GM18505 (cell line): ENCODE measurements around the gene STH.

Experiments used
- ATAC-seq: cut with Tn5 transposase; IDR thresholded peaks from one replicate; pipeline ENCODE4 v1.9.1; 2021; ENCODE audit not compliant: unreplicated experiment
- POLR2A ChIP-seq: IDR thresholded peaks from 4 replicates; pipeline ENCODE4 v1.6.1; 2011; ENCODE audit warnings: borderline replicate concordance; ENCODE audit not compliant: insufficient read depth, insufficient read length; ENCODE audit errors: extremely low read depth

The STH gene

GRCh38 chr17:46031920-46032319, 32.9 kb downstream of the STH start:
- no peak for TF ChIP-seq POLR2A
- no peak for ATAC-seq

GRCh38 chr17:46032909-46033308, 33.9 kb downstream of the STH start:
- no peak for TF ChIP-seq POLR2A
- ATAC-seq = no peak

GRCh38 chr17:46033392-46033791, 34.3 kb downstream of the STH start:
- ATAC-seq = no peak

GRCh38 chr17:46035112-46035818, 36.2 kb downstream of the STH start:
- no peak for ATAC-seq
- no peak for TF ChIP-seq POLR2A

More at GRCh38 chr17:46033392-46033791, 34.3 kb downstream of the STH start:
- no peak for TF ChIP-seq POLR2A

- TF ChIP-seq POLR2A = no peak
- ATAC-seq = no peak
These were observed 37.4 kb downstream of the STH start for GRCh38 chr17:46036491-46036890.

- ATAC-seq = no peak
- no peak for TF ChIP-seq POLR2A
These were observed 38.7 kb downstream of the STH start for GRCh38 chr17:46037722-46038255.

- no peak for TF ChIP-seq POLR2A
- ATAC-seq = no peak
These were observed 39.4 kb downstream of the STH start for GRCh38 chr17:46038414-46038813.

GRCh38 chr17:46038937-46039336, 39.9 kb downstream of the STH start:
- no peak for TF ChIP-seq POLR2A
- ATAC-seq = no peak

- no peak for TF ChIP-seq POLR2A
- no peak for ATAC-seq
These were observed 40.6 kb downstream of the STH start for GRCh38 chr17:46039592-46040186.

- no peak for ATAC-seq
- no peak for TF ChIP-seq POLR2A
These were observed 43.2 kb downstream of the STH start for GRCh38 chr17:46042246-46042645.

GRCh38 chr17:46042925-46043324, 43.9 kb downstream of the STH start:
- no peak for TF ChIP-seq POLR2A
- no peak for ATAC-seq

- no peak for ATAC-seq
- TF ChIP-seq POLR2A = no peak
These were observed 44.6 kb downstream of the STH start for GRCh38 chr17:46043606-46044005.

- TF ChIP-seq POLR2A = no peak
- no peak for ATAC-seq
These were observed 45.4 kb downstream of the STH start for GRCh38 chr17:46044286-46044928.

GRCh38 chr17:46044989-46045388, 45.9 kb downstream of the STH start:
- no peak for ATAC-seq
- no peak for TF ChIP-seq POLR2A
